ENCODE data around the gene KRT33B.

The KRT33B gene

GRCh38 chr17:41402161-41402560, 32.5 kb upstream of the KRT33B start:
- TF ChIP-seq, protein P1, sequence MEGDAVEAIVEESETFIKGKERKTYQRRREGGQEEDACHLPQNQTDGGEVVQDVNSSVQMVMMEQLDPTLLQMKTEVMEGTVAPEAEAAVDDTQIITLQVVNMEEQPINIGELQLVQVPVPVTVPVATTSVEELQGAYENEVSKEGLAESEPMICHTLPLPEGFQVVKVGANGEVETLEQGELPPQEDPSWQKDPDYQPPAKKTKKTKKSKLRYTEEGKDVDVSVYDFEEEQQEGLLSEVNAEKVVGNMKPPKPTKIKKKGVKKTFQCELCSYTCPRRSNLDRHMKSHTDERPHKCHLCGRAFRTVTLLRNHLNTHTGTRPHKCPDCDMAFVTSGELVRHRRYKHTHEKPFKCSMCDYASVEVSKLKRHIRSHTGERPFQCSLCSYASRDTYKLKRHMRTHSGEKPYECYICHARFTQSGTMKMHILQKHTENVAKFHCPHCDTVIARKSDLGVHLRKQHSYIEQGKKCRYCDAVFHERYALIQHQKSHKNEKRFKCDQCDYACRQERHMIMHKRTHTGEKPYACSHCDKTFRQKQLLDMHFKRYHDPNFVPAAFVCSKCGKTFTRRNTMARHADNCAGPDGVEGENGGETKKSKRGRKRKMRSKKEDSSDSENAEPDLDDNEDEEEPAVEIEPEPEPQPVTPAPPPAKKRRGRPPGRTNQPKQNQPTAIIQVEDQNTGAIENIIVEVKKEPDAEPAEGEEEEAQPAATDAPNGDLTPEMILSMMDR (IDR thresholded peaks at IDR 0.05): no peak

- TF ChIP-seq, protein P1 (IDR thresholded peaks at IDR 0.05): no peak
Observed at GRCh38 chr17:41396996-41397660, 27.5 kb upstream of the KRT33B start, which contains the start of gene KRT31. Gene KRT31 (minus strand): TSS chr17:41397608. CDS start chr17:41397539, 69 bp downstream.

DNA sequence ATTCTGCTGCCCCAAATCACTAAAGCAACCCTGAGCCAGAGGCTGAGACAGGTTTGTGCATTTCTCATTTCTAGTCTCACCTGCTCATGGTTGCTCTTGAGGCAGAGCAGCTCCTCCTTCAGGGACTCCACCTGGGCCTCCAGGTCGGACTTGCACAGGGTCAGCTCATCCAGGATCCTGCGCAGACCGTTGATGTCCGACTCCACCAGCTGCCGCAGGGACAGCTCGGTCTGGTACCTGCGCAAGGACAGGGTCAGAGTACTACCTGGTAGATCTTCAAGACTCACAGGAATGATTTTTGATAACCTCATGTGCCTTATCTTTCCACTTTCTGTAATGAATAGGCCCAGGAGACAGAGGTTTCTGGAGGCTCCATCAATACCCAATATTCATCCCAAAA, 26.7 kb upstream of the KRT33B start:
- TF ChIP-seq, protein P1 (IDR thresholded peaks at IDR 0.05): no peak

- TF ChIP-seq, protein P1 (IDR thresholded peaks at IDR 0.05): no peak
Observed at GRCh38 chr17:41395611-41396010, 26.0 kb upstream of the KRT33B start.

DNA sequence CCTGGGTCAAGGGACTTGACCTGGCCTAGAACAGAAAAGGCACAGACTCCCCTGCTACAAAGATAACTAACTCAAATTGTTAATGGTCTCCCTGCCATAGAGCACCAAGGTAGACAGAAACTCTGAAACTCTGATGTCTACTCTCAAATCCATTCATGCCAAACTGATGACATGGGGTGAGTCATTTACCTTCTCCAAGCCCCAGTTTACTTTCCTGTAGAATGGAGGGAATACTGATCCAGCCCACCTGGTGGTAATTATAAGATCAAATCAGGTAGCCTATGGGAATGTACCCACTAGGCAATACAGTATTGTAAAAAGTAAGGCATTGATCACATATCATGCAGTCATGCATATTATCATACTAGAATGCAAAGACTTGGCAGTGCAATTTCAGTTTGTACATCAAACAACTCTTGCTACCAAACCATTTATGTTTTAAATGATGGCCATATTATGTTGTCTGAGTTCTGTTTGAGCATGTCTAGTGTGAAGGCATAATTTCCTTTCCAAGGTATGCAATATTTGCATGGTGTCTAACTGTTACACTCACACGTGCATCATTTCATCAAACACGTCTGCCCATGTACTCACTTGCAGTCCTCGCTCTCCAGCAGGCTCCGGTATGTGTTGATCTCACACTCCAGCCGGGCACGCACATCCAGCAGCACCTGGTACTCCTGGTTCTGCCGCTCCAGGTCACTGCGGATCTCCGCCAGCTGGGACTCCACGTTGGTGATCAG, 24.8 kb upstream of the KRT33B start:
- TF ChIP-seq, protein P1 (IDR thresholded peaks at IDR 0.05): no peak

DNA sequence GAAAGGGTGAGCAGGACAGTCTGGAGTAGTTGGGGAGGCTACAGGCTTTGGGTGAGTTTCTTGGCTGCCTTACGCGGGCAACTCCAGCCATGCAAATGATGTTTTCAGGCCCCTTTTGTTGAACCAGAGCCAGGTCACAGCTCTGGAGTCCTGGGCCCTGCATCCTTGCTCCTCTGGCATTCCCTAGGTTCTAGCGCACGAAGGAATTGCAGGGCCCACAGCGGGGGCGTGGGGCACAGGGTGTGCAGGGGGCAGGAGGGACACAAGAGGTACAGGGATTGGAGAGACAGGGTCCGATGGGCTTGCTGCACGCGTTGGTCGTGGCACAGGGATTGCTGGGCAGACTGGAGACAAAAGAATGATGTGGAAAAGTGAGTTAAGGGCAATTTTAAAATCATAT, 24.2 kb upstream of the KRT33B start:
- TF ChIP-seq, protein P1 (IDR thresholded peaks at IDR 0.05): no peak

DNA sequence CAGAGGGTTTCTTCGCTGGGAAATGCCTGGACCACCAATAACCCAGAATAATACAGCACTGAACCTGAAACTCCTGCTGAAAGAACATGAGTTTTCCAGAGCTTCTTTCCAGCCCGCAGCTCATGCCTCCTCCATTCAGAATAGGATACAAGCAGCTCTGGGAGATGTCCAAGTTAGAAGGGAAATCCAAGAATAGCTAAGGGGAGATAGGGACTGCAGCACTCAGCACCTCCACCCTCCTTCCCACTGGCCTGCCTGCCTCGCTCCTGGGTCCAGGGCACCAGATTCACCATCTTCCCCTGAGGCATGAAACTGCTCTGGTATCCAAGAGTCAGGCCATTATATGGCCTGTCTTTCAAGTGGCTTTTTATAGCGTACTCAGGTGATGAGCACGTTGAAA, 23.7 kb upstream of the KRT33B start:
- TF ChIP-seq, protein P1 (IDR thresholded peaks at IDR 0.05): no peak
